K562 (cell line): ENCODE measurements around the gene CCDC85A. TPM values are rescaled to one million over a fixed set of nuclear protein-coding genes. Genes with fewer than 3 reads are reported as not detected.

Experiments used
- ARNT ChIP-seq, 2 experiments: fragments of 450-650 bp; IDR thresholded peaks; 2 replicates each; pipeline ENCODE4 v1.6.1; 2016; ENCODE audit warnings: mild to moderate bottlenecking in 1 of 2
- HBP1 ChIP-seq: fragments of 450-650 bp; formaldehyde crosslinking; IDR thresholded peaks from 2 replicates; pipeline ENCODE4 v1.4.0; 2022; ENCODE audit warnings: missing genetic modification characterization
- HNRNPUL1 ChIP-seq: fragments of 200-400 bp; formaldehyde crosslinking; IDR thresholded peaks from 2 replicates; pipeline ENCODE4 v1.6.1; 2017; ENCODE audit warnings: low read length
- POLR2B ChIP-seq: fragments of 450-650 bp; IDR thresholded peaks from 2 replicates; pipeline ENCODE4 v1.6.1; 2018; ENCODE audit warnings: low read depth; ENCODE audit not compliant: partially characterized antibody
- TEAD4 ChIP-seq, 2 experiments: sonication (generic) in 1 of 2; formaldehyde crosslinking in 1 of 2; IDR thresholded peaks; 2 replicates each; pipeline versions ENCODE4 v1.6.1 to v1.8.0; 2012 to 2022; ENCODE audit warnings: borderline replicate concordance in 1 of 2, inconsistent platforms in 1 of 2, low read length in 1 of 2, mild to moderate bottlenecking in 1 of 2, missing genetic modification reagents in 1 of 2
- ZNF407 ChIP-seq: fragments of 450-650 bp; IDR thresholded peaks from 2 replicates; pipeline ENCODE4 v1.6.1; 2016; ENCODE audit warnings: low read depth
- polyA plus RNA-seq, 8 experiments: library from polyadenylated mRNA; depleted of rRNA in 4 of 8; stranded (reverse) in 5 of 8; unstranded in 3 of 8; fragments of >200 nt; fragmentation: Nextera tagmentation in 2 of 8; fragmentation: Illumina TruSeq in 1 of 8; extraction: Ambion mirVana in 2 of 8; extraction: Trizol in 1 of 8; gene quantifications; 2 replicates each; pipeline versions ENCODE4 v1.2.1 to v1.2.3, GENCODE V29; 2011 to 2014; ENCODE audit warnings: inconsistent platforms in 1 of 8, missing spikeins in 1 of 8
- total RNA-seq, 7 experiments: library from RNA; depleted of rRNA in 6 of 7; stranded (reverse); fragments of >200 nt in 6 of 7; fragmentation: Illumina TruSeq in 2 of 7; extraction: Trizol in 2 of 7; gene quantifications; 2 replicates each; pipeline versions ENCODE4 v1.2.1 to v1.2.3, GENCODE V29; 2011 to 2021; ENCODE audit warnings: low replicate concordance in 1 of 7

The CCDC85A gene
- total and polyA plus RNA-seq, 9 of the 15 experiments (the other 6 are each of a cell fraction or from before 2014, with no cell fraction given), result 0.03 to 0.14 (median 0.10) TPM; not detected in 5

- TF ChIP-seq ZNF407 (no peak), ARNT (IDR thresholded peaks at IDR 0.05) (no peak), HNRNPUL1 (no peak), HBP1 (no peak), POLR2B (no peak), TEAD4 (IDR thresholded peaks at IDR 0.05; ENCODE audit: low read length) (no peak), TEAD4 (CRISPR knock-in tag; IDR thresholded peaks at IDR 0.05; ENCODE audit: borderline replicate concordance) (no peak)
Observed at GRCh38 chr2:56382466-56382865, 198.7 kb downstream of the CCDC85A start (continued).
